GM19467 (cell line): ENCODE data around the gene RPL36AL.

Experiments
- ATAC-seq: cut with Tn5 transposase; IDR thresholded peaks from one replicate; pipeline ENCODE4 v1.9.1; 2021; ENCODE audit warnings: mild to moderate bottlenecking, moderate library complexity; ENCODE audit not compliant: unreplicated experiment

Gene RPL36AL

DNA sequence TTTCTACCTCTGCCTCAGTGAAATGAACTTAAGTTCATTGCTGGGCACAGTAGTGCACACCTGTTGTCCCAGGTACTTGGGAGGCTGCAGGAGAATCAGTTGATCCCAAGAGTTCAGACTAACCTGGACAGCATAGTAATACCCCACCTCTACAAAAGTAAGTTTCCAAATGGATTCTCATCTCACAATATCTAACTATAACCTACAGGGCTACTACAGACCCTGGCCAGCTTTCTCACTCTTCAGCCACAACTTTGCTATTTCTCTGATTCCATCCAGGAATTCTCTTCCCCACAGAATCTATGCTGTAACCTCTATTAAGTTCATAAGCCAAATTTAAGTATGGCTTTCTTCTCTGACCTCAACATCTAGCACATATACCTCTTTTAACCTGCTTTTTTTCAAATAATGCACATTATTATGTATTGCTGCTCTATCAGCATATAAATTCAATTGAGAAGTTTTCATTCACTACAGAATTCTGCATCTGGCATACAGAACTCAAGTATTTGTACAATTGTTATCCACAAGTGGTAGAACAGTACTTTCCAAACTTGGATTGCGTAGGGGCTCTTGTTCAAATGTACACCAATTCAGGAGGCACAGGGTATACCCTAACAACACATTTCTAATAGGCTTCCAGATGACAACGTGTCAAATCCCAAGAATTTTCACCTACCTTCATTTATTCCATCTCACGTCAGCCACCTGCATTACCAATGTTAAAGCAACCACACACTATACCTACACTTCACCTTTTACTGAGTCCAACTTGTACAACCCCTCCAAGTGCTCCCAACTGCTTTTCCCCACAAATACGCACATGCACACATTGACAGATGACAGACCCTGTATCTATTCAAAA, 38.1 kb downstream of the RPL36AL start:
- ATAC-seq: no peak

DNA sequence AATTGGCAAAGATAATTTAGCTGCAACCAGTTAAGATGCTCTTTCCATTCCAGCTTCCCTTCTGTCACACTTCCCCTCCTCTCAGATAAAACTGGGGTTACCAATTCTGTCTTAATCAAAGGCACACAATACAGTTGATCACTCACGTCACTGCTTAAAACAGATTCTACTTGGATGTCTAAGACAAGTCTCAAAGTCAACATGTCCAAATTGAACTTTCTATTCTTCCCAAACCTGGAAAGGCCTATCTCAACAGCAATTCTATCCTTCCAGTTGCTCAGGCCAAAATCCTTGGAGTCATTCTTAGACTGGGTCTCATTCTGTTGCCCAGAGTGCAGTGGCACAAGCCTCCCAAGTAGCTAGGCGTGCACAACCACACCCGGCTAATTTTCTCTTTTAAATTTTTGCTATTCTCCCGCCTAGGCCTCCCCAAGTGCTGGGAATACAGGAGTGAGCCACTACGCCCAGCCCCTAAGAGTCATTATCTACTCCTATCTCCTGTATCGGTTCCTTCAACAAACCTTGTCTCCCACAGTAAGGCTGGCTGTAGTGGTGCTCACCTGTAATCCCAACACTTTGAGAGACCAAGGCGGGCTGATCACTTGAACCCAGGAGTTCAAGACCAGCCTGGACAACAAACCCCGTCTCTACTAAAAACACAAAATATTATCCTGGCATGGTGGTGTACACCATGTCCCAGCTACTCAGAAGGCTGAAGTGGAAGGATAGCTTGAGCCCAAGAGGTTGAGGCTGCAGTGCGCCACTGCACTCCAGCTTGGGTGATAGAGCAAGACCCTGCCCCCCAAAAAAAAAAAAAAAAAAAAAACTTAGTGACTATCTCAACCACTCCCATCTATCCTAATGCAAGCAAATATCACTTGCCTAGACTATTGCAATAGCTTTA, 39.0 kb downstream of the RPL36AL start:
- ATAC-seq: no peak

DNA sequence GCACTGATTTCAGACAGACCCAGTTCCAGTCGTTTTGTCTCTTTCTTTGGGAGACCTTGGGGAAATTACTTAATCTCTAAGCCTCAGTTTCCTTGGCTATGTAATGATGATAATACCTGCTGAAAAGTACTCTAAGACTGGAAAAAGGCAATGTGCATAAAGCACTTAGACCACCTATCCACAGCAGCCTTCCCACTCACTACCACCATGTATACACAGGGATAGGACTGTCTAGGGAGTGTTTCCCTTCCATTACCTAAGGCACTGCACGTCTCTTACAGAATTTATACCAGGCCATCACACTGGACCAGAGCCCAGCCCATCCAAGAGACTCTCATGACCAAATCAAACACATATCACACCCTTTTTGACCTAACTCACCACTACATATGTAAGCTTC, 40.6 kb downstream of the RPL36AL start:
- no peak for ATAC-seq

DNA sequence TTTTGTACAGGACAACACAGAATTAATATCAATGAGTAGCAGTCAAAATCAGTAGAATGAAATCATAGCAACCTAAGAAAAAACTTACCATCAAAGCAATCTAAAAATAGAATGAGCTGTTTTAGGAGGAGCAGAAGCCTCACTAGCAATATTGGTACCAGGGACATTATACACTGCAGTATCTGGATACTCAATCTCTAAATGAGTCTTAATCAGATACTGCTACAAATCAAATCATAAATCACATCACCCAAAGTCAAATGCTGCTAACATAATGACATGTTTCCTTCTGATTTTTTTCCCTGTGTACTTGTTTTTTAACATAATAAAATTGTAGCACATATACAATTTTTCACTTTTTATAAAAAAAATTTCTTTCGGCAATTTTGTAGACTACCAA, 42.3 kb downstream of the RPL36AL start:
- ATAC-seq: no peak

DNA sequence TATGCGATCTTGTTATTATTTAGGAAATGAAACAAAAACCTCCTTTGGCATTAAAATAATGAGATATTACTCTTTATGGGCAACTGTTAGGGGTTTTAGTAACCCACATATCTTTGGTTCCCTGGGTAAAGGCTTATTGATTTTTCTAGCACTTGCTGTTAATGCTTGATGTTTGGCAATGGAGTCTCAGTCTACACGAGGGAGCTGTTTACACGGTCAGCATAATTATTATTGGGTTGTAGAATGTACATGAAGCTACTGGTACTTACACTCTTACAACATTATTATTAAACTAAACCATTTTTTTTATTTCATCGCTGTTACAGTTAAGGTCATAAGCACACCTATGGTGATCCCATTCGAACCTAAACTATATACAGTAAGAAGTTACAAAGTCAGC, 46.4 kb downstream of the RPL36AL start:
- ATAC-seq: no peak

DNA sequence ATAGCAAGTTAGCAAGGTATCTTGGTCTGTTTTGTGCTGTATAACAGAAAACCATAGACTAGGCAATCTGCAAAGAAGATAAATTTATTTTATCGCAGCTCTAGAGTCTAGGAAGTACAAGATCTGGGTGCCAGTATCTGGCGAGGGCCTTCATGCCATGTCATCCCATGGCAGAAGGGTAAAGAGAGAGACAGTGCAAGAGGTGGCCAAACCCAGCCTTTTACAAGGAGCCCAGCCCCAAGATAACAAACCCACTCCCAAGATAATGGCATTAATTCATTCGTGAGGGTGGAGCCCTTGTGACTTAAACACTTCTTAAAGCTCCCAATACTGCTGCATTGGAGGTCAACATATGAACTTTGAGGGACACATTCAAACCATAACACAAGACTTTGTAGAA, 51.1 kb downstream of the RPL36AL start:
- ATAC-seq: no peak
